HEK293 (cell line): ENCODE data around the gene TEC.

ENCODE experiments used
- CTCF ChIA-PET: fragments of 350-600 bp; formaldehyde crosslinking; extraction: SDS; loops from one replicate; lab custom pipeline; 2021; ENCODE audit warnings: antibody characterized with exemption; lab: Yijun Ruan, JAX
- POLR2A ChIA-PET: fragments of 300-600 bp; formaldehyde crosslinking; extraction: SDS; loops from one replicate; lab custom pipeline; 2020; ENCODE audit warnings: antibody characterized with exemption, inconsistent platforms; lab: Yijun Ruan, JAX
- H3K27ac ChIP-seq: fragments of 200-500 bp; sonication (Bioruptor generic); 2 replicates; pipeline ENCODE4 v1.5.1; 2014; ENCODE audit warnings: low read depth, low read length, control low read depth, inconsistent platforms; ENCODE audit errors: extremely low read depth
- H3K36me3 ChIP-seq, 2 experiments: fragments of 200-500 bp in 1 of 2; sonication (Bioruptor generic) in 1 of 2; 1 replicate in 1 of 2; 2 replicates in 1 of 2; pipeline ENCODE4 v1.5.1; 2014 to 2017; ENCODE audit warnings: inconsistent platforms in 2 of 2, low read length in 2 of 2; ENCODE audit not compliant: control insufficient read depth in 2 of 2, insufficient read depth in 1 of 2
- H3K4me1 ChIP-seq: fragments of 200-500 bp; sonication (Bioruptor generic); 2 replicates; pipeline ENCODE4 v1.5.1; 2014; ENCODE audit warnings: mild to moderate bottlenecking, low read length, inconsistent platforms; ENCODE audit not compliant: control insufficient read depth, insufficient read depth
- H3K4me3 ChIP-seq: 2 replicates; pipeline ENCODE4 v1.5.1; 2011; ENCODE audit warnings: low read depth, mild to moderate bottlenecking, control low read depth, low read length, moderate library complexity
- H3K9me3 ChIP-seq: fragments of 200-500 bp; sonication (Bioruptor generic); 2 replicates; pipeline ENCODE4 v1.5.1; 2014; ENCODE audit warnings: low read depth, low read length, inconsistent platforms; ENCODE audit not compliant: control insufficient read depth, insufficient read depth
- GLIS2 ChIP-seq: fragments of 450-650 bp; formaldehyde crosslinking; IDR thresholded peaks from 2 replicates; pipeline ENCODE4 v1.5.1; 2016; ENCODE audit warnings: missing biosample characterization, missing genetic modification characterization
- KLF9 ChIP-seq: fragments of 450-650 bp; formaldehyde crosslinking; IDR thresholded peaks from 2 replicates; pipeline ENCODE4 v1.5.1; 2016; ENCODE audit warnings: missing biosample characterization, missing genetic modification characterization, low read depth
- MZF1 ChIP-seq: fragments of 450-650 bp; formaldehyde crosslinking; IDR thresholded peaks from 2 replicates; pipeline ENCODE4 v1.5.1; 2017; ENCODE audit warnings: missing biosample characterization, missing genetic modification characterization, borderline replicate concordance
- OVOL3 ChIP-seq: fragments of 450-650 bp; formaldehyde crosslinking; IDR thresholded peaks from 2 replicates; pipeline ENCODE4 v1.5.1; 2016; ENCODE audit warnings: missing biosample characterization, missing genetic modification characterization
- SETDB1 ChIP-seq: IDR thresholded peaks from one replicate; pipeline ENCODE4 v1.6.1; 2017; ENCODE audit warnings: mild to moderate bottlenecking, low read length, moderate library complexity, mixed read lengths; ENCODE audit not compliant: insufficient read length
- SP2 ChIP-seq: fragments of 450-650 bp; formaldehyde crosslinking; IDR thresholded peaks from 2 replicates; pipeline ENCODE4 v1.5.1; 2016; ENCODE audit warnings: missing biosample characterization, missing genetic modification characterization
- SP3 ChIP-seq: fragments of 450-650 bp; formaldehyde crosslinking; IDR thresholded peaks from 2 replicates; pipeline ENCODE4 v1.5.1; 2016; ENCODE audit warnings: missing biosample characterization, missing genetic modification characterization
- TCF7L2 ChIP-seq: IDR thresholded peaks from 2 replicates; pipeline ENCODE4 v1.6.1; 2011; ENCODE audit warnings: low read depth, mild to moderate bottlenecking, inconsistent platforms, low read length, moderate library complexity, borderline replicate concordance
- ZFP37 ChIP-seq: fragments of 450-650 bp; formaldehyde crosslinking; IDR thresholded peaks from 2 replicates; pipeline ENCODE4 v1.5.1; 2016; ENCODE audit warnings: missing biosample characterization, missing genetic modification characterization
- ZNF140 ChIP-seq: fragments of 450-650 bp; formaldehyde crosslinking; IDR thresholded peaks from 2 replicates; pipeline ENCODE4 v1.5.1; 2016; ENCODE audit warnings: missing biosample characterization, missing genetic modification characterization
- ZNF146 ChIP-seq: fragments of 450-650 bp; formaldehyde crosslinking; IDR thresholded peaks from 2 replicates; pipeline ENCODE4 v1.5.1; 2016; ENCODE audit warnings: missing biosample characterization, missing genetic modification characterization
- ZNF19 ChIP-seq: fragments of 450-650 bp; formaldehyde crosslinking; IDR thresholded peaks from 2 replicates; pipeline ENCODE4; 2016; ENCODE audit warnings: missing biosample characterization, missing genetic modification characterization, low read depth
- ZNF221 ChIP-seq: fragments of 450-650 bp; formaldehyde crosslinking; IDR thresholded peaks from 2 replicates; pipeline ENCODE4 v1.5.1; 2017; ENCODE audit warnings: missing biosample characterization, missing genetic modification characterization, borderline replicate concordance
- ZNF280C ChIP-seq: fragments of 450-650 bp; formaldehyde crosslinking; IDR thresholded peaks from 2 replicates; pipeline ENCODE4 v1.5.1; 2016; ENCODE audit warnings: missing biosample characterization, missing genetic modification characterization
- ZNF335 ChIP-seq: fragments of 450-650 bp; formaldehyde crosslinking; conservative IDR thresholded peaks from 2 replicates; pipeline ENCODE4 v1.5.1; 2016; ENCODE audit warnings: missing biosample characterization, missing genetic modification characterization
- ZNF514 ChIP-seq: fragments of 450-650 bp; formaldehyde crosslinking; IDR thresholded peaks from 2 replicates; pipeline ENCODE4 v1.5.1; 2016; ENCODE audit warnings: missing biosample characterization, missing genetic modification characterization
- ZNF558 ChIP-seq: fragments of 450-650 bp; formaldehyde crosslinking; IDR thresholded peaks from 2 replicates; pipeline ENCODE4 v1.5.1; 2016; ENCODE audit warnings: missing biosample characterization, missing genetic modification characterization
- ZNF571 ChIP-seq: fragments of 450-650 bp; formaldehyde crosslinking; IDR thresholded peaks from 2 replicates; pipeline ENCODE4 v1.5.0; 2017; ENCODE audit warnings: missing biosample characterization, missing genetic modification characterization
- ZNF596 ChIP-seq: fragments of 450-650 bp; IDR thresholded peaks from 2 replicates; pipeline ENCODE4 v1.5.0; 2018; ENCODE audit warnings: missing biosample characterization, mild to moderate bottlenecking, missing genetic modification characterization, moderate library complexity
- ZNF600 ChIP-seq: fragments of 450-650 bp; formaldehyde crosslinking; IDR thresholded peaks from 2 replicates; pipeline ENCODE4 v1.5.1; 2016; ENCODE audit warnings: missing biosample characterization, missing genetic modification characterization
- ZNF658 ChIP-seq: fragments of 450-650 bp; formaldehyde crosslinking; IDR thresholded peaks from 2 replicates; pipeline ENCODE4; 2016; ENCODE audit warnings: missing biosample characterization, missing genetic modification characterization
- ZNF670 ChIP-seq: fragments of 450-650 bp; formaldehyde crosslinking; IDR thresholded peaks from 2 replicates; pipeline ENCODE4 v1.5.1; 2016; ENCODE audit warnings: missing biosample characterization, missing genetic modification characterization, low read depth
- ZNF747 ChIP-seq: fragments of 450-650 bp; formaldehyde crosslinking; IDR thresholded peaks from 2 replicates; pipeline ENCODE4 v1.5.1; 2016; ENCODE audit warnings: missing biosample characterization, missing genetic modification characterization
- ZNF792 ChIP-seq: fragments of 450-650 bp; formaldehyde crosslinking; IDR thresholded peaks from 2 replicates; pipeline ENCODE4 v1.5.1; 2016; ENCODE audit warnings: missing biosample characterization, missing genetic modification characterization
- TF ChIP-seq, protein P1 (sequence below): fragments of 450-650 bp; formaldehyde crosslinking; IDR thresholded peaks from 2 replicates; pipeline ENCODE4 v1.5.1; 2017; ENCODE audit warnings: missing biosample characterization, missing genetic modification characterization
- TF ChIP-seq, protein P2 (sequence below): fragments of 450-650 bp; formaldehyde crosslinking; IDR thresholded peaks from 2 replicates; pipeline ENCODE4 v1.5.1; 2016; ENCODE audit warnings: missing biosample characterization, missing genetic modification characterization
- TF ChIP-seq, protein P3 (sequence below): fragments of 450-650 bp; formaldehyde crosslinking; IDR thresholded peaks from 2 replicates; pipeline ENCODE4 v1.5.1; 2016; ENCODE audit warnings: missing biosample characterization, missing genetic modification characterization
- TF ChIP-seq, protein P4 (sequence below): fragments of 450-650 bp; formaldehyde crosslinking; IDR thresholded peaks from 2 replicates; pipeline ENCODE4 v1.5.1; 2016; ENCODE audit warnings: missing biosample characterization, missing genetic modification characterization

Gene TEC

GRCh38 chr4:48305508-48305907 is 35.9 kb upstream of the TEC start:
- ChIA-PET CTCF (interaction anchor here (2.0 kb wide), 1 partner anchor 15 kb away, joined by 7 read pairs; no protein-coding TSS in a partner anchor), POLR2A (no interaction called here)
- no peak overlapping the region for H3K4me3 ChIP-seq
- no peak overlapping the region for H3K27ac ChIP-seq
- no peaks in the 10 kb centered on the region for H3K36me3 ChIP-seq
- H3K9me3 ChIP-seq, result no peaks in the 10 kb centered on the region
- H3K4me1 ChIP-seq, result no peaks in the 10 kb centered on the region
- TF ChIP-seq ZNF19, result no peak
- no peak for TF ChIP-seq OVOL3 (tag by site-specific recombination)
- no peak for TF ChIP-seq ZNF221 (tag by site-specific recombination)
- no peak for TF ChIP-seq ZNF280C (tag by site-specific recombination)
- TF ChIP-seq, protein P1, sequence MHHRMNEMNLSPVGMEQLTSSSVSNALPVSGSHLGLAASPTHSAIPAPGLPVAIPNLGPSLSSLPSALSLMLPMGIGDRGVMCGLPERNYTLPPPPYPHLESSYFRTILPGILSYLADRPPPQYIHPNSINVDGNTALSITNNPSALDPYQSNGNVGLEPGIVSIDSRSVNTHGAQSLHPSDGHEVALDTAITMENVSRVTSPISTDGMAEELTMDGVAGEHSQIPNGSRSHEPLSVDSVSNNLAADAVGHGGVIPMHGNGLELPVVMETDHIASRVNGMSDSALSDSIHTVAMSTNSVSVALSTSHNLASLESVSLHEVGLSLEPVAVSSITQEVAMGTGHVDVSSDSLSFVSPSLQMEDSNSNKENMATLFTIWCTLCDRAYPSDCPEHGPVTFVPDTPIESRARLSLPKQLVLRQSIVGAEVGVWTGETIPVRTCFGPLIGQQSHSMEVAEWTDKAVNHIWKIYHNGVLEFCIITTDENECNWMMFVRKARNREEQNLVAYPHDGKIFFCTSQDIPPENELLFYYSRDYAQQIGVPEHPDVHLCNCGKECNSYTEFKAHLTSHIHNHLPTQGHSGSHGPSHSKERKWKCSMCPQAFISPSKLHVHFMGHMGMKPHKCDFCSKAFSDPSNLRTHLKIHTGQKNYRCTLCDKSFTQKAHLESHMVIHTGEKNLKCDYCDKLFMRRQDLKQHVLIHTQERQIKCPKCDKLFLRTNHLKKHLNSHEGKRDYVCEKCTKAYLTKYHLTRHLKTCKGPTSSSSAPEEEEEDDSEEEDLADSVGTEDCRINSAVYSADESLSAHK, result no peak
- TF ChIP-seq ZNF146 (tag by site-specific recombination), result no peak
- no peak for TF ChIP-seq ZNF514 (tag by site-specific recombination)
- TF ChIP-seq, protein P2, sequence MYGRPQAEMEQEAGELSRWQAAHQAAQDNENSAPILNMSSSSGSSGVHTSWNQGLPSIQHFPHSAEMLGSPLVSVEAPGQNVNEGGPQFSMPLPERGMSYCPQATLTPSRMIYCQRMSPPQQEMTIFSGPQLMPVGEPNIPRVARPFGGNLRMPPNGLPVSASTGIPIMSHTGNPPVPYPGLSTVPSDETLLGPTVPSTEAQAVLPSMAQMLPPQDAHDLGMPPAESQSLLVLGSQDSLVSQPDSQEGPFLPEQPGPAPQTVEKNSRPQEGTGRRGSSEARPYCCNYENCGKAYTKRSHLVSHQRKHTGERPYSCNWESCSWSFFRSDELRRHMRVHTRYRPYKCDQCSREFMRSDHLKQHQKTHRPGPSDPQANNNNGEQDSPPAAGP (tag by site-specific recombination), result no peak
- no peak for TF ChIP-seq ZNF558 (tag by site-specific recombination)
- TF ChIP-seq TCF7L2, result no peak
- TF ChIP-seq MZF1 (tag by site-specific recombination), result no peak
- no peak for TF ChIP-seq ZNF792
- TF ChIP-seq SETDB1, result no peak
- no peak for TF ChIP-seq ZNF571

- no peaks in the 10 kb centered on the region for H3K4me1 ChIP-seq
- H3K27ac ChIP-seq, result no peak overlapping the region
- POLR2A ChIA-PET, result no interaction called here
- no peaks in the 10 kb centered on the region for H3K9me3 ChIP-seq
- H3K4me3 ChIP-seq, result no peak overlapping the region
- H3K36me3 ChIP-seq, result no peaks in the 10 kb centered on the region
- CTCF ChIA-PET, result interaction anchor here (0.6 kb wide), 1 partner anchor 91 kb away, joined by 3 read pairs; no protein-coding TSS in a partner anchor
- TF ChIP-seq ZNF140 (tag by site-specific recombination), result no peak
- TF ChIP-seq SP3, result no peak
- no peak for TF ChIP-seq GLIS2 (tag by site-specific recombination)
- no peak for TF ChIP-seq ZNF596
- TF ChIP-seq SP2 (tag by site-specific recombination), result no peak
- TF ChIP-seq, protein P3, sequence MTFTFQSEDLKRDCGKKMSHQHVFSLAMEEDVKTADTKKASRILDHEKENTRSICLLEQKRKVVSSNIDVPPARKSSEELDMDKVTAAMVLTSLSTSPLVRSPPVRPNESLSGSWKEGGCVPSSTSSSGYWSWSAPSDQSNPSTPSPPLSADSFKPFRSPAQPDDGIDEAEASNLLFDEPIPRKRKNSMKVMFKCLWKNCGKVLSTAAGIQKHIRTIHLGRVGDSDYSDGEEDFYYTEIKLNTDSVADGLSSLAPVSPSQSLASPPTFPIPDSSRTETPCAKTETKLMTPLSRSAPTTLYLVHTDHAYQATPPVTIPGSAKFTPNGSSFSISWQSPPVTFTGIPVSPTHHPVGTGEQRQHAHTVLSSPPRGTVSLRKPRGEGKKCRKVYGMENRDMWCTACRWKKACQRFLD (tag by site-specific recombination), result no peak
- TF ChIP-seq ZNF658, result no peak
- no peak for TF ChIP-seq ZFP37 (tag by site-specific recombination)
- TF ChIP-seq ZNF558 (tag by site-specific recombination), result no peak
- TF ChIP-seq KLF9 (tag by site-specific recombination), result no peak
- TF ChIP-seq ZNF670 (tag by site-specific recombination), result no peak
- TF ChIP-seq, protein P4, sequence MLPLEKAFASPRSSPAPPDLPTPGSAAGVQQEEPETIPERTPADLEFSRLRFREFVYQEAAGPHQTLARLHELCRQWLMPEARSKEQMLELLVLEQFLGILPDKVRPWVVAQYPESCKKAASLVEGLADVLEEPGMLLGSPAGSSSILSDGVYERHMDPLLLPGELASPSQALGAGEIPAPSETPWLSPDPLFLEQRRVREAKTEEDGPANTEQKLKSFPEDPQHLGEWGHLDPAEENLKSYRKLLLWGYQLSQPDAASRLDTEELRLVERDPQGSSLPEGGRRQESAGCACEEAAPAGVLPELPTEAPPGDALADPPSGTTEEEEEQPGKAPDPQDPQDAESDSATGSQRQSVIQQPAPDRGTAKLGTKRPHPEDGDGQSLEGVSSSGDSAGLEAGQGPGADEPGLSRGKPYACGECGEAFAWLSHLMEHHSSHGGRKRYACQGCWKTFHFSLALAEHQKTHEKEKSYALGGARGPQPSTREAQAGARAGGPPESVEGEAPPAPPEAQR (tag by site-specific recombination), result no peak
- TF ChIP-seq ZNF335, result no peak
- TF ChIP-seq ZNF600, result no peak
- TF ChIP-seq ZNF747 (tag by site-specific recombination), result no peak
- no peak for TF ChIP-seq ZNF221 (tag by site-specific recombination)
These were observed 30.4 kb upstream of the TEC start for GRCh38 chr4:48300004-48300403.
